ENCODE results near the gene TMBIM1. TPM values are rescaled to one million over a fixed set of nuclear protein-coding genes. Genes with fewer than 3 reads are reported as not detected.

TMBIM1 gene
- polyA plus RNA-seq (2011; rRNA removed), result 91.4 and 105 TPM in 2 replicates
- polyA minus RNA-seq (2011; rRNA and poly(A)+ RNA removed), result 70.2 and 73.1 TPM in 2 replicates

GRCh38 chr2:218292048-218293014 is at the start of gene TMBIM1:
TSS of gene TMBIM1 (minus strand) at chr2:218292503. CDS start at chr2:218282141, 10,362 bp downstream.
- DNase-seq (ENCODE audit: low read depth, low spot score), result no peak
- Histone ChIP-seq H3K4me3 (ENCODE audit: low read depth, low read length) (peak within 1 kb of the TSS; percentile 81), H3K9me3 (ENCODE audit: control insufficient read depth, insufficient read depth, low read length) (no peaks in the 10 kb centered on the region), H3K27me3 (ENCODE audit: control insufficient read depth, insufficient read depth, low read length) (no peaks in the 10 kb centered on the region), H3K27ac (ENCODE audit: low read depth, low read length) (peak within 1 kb of the TSS; percentile 57)
- TF ChIP-seq, protein P1, sequence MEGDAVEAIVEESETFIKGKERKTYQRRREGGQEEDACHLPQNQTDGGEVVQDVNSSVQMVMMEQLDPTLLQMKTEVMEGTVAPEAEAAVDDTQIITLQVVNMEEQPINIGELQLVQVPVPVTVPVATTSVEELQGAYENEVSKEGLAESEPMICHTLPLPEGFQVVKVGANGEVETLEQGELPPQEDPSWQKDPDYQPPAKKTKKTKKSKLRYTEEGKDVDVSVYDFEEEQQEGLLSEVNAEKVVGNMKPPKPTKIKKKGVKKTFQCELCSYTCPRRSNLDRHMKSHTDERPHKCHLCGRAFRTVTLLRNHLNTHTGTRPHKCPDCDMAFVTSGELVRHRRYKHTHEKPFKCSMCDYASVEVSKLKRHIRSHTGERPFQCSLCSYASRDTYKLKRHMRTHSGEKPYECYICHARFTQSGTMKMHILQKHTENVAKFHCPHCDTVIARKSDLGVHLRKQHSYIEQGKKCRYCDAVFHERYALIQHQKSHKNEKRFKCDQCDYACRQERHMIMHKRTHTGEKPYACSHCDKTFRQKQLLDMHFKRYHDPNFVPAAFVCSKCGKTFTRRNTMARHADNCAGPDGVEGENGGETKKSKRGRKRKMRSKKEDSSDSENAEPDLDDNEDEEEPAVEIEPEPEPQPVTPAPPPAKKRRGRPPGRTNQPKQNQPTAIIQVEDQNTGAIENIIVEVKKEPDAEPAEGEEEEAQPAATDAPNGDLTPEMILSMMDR (IDR thresholded peaks at IDR 0.05; ENCODE audit: low read depth, low read length), result peak; percentile 58
- CTCF ChIA-PET, result interaction anchor here (0.6 to 5.6 kb wide), 35 partner anchors 8 to 783 kb away, joined by 3 to 64 read pairs (median 3); partner anchors contain the start of genes AAMP, CATIP and PNKD
- POLR2A ChIA-PET, result interaction anchor here (2.0 kb wide), 1 partner anchor 104 kb away, joined by 6 read pairs; no protein-coding TSS in a partner anchor

- POLR2A ChIA-PET, result no interaction called here
- no peaks in the 10 kb centered on the region for H3K27me3 ChIP-seq (ENCODE audit: control insufficient read depth, insufficient read depth, low read length)
- H3K4me3 ChIP-seq (ENCODE audit: low read depth, low read length), result no peak overlapping the region
- H3K27ac ChIP-seq (ENCODE audit: low read depth, low read length), result no peak overlapping the region
- CTCF ChIA-PET, result no interaction called here
- DNase-seq (ENCODE audit: low read depth, low spot score), result no peak
- no peaks in the 10 kb centered on the region; the same call in 1 of the 2 replicates for H3K9me3 ChIP-seq (ENCODE audit: control insufficient read depth, insufficient read depth, low read length)
- TF ChIP-seq, protein P1 (IDR thresholded peaks at IDR 0.05; ENCODE audit: low read depth, low read length), result no peak
Measured at GRCh38 chr2:218341381-218341780, 49.1 kb upstream of the TMBIM1 start.

DNA sequence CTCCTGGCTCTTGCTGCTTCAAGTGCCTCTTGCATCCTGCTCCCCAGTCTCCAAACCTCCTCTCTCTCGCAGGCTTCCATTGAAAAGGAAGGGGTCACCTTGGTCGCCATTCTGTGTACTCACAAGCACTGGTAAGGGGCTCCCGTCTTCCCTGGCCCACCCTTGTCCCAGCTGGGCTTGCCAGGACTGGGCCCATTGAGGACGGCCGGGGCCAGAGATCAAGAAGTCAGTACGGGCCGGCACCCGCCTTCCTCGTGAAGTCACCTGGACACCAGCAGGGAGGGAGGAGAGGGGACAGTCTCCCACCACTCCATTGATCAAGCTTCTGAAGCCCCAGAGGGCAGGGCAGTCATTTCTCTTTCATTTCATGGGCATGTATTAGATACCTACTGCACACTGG is 48.4 kb upstream of the TMBIM1 start:
- no peaks in the 10 kb centered on the region for H3K27me3 ChIP-seq (ENCODE audit: control insufficient read depth, insufficient read depth, low read length)
- no peaks in the 10 kb centered on the region; the same call in 1 of the 2 replicates for H3K9me3 ChIP-seq (ENCODE audit: control insufficient read depth, insufficient read depth, low read length)
- DNase-seq (ENCODE audit: low read depth, low spot score), result no peak
- TF ChIP-seq, protein P1 (IDR thresholded peaks at IDR 0.05; ENCODE audit: low read depth, low read length), result no peak
- H3K27ac ChIP-seq (ENCODE audit: low read depth, low read length), result no peak overlapping the region
- H3K4me3 ChIP-seq (ENCODE audit: low read depth, low read length), result no peak overlapping the region
- POLR2A ChIA-PET, result no interaction called here
- CTCF ChIA-PET, result no interaction called here

DNA sequence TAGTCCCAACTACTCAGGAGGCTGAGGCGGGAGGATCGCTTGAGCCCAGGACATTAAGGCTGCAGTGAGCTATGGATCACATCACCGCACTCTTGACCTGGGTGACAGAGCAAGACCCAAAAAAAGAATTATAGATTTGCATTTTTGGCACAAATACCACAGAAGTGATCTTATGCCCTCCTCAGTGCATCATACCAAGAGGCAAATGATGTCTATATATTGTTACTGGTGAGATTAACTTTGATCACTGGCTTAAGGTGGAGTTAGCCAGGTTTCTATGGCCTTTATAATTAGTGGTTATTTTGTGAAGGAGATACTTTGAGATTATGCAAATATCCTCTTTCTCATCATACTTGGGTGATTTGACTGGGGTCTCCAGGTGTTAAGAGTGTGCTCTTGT is 42.2 kb upstream of the TMBIM1 start:
- TF ChIP-seq, protein P1 (IDR thresholded peaks at IDR 0.05; ENCODE audit: low read depth, low read length), result no peak
- ChIA-PET CTCF (interaction anchor here (0.8 kb wide), 1 partner anchor 42 kb away, joined by 3 read pairs; no protein-coding TSS in a partner anchor), POLR2A (no interaction called here)
- H3K27ac ChIP-seq (ENCODE audit: low read depth, low read length), result no peak overlapping the region
- no peaks in the 10 kb centered on the region for H3K27me3 ChIP-seq (ENCODE audit: control insufficient read depth, insufficient read depth, low read length)
- H3K4me3 ChIP-seq (ENCODE audit: low read depth, low read length), result no peak overlapping the region
- DNase-seq (ENCODE audit: low read depth, low spot score), result no peak
- no peaks in the 10 kb centered on the region for H3K9me3 ChIP-seq (ENCODE audit: control insufficient read depth, insufficient read depth, low read length)
